SK-N-SH (cell line): ENCODE data around the gene ABCC4. TPM values are rescaled to one million over a fixed set of nuclear protein-coding genes. Genes with fewer than 3 reads are reported as not detected.

Experiments
- CTCF ChIA-PET: fragments of 300-600, 350-600 bp; formaldehyde crosslinking; extraction: SDS; loops from one replicate; lab custom pipeline; 2021; lab: Yijun Ruan, JAX
- POLR2A ChIA-PET: fragments of 350-600 bp; sonication (Branson Sonifier 250); formaldehyde crosslinking; extraction: SDS; loops from one replicate; lab custom pipeline; 2020; ENCODE audit warnings: antibody characterized with exemption, inconsistent platforms; lab: Yijun Ruan, JAX
- DNase-seq: peaks from one replicate; pipeline ENCODE4 v3.0.0; 2012
- H2AFZ ChIP-seq: fragments of 200-600 bp; sonication (generic); 2 replicates; pipeline ENCODE4 v1.8.1; 2016; ENCODE audit warnings: antibody characterized with exemption, mild to moderate bottlenecking, low read depth
- H3F3A ChIP-seq: fragments of 200-600 bp; sonication (generic); replicated peaks from 2 replicates; pipeline ENCODE3; 2016; ENCODE audit warnings: antibody characterized with exemption, mild to moderate bottlenecking; ENCODE audit not compliant: insufficient read depth
- H3K27ac ChIP-seq, 2 experiments: fragments of 200-500 bp in 1 of 2; fragments of 200-600 bp in 1 of 2; sonication (Bioruptor generic) in 1 of 2; sonication (generic), shearing (Covaris generic) in 1 of 2; 2 replicates each; pipeline versions ENCODE4 v1.5.1 to v1.6.1; 2014 to 2016; ENCODE audit warnings: low read depth in 2 of 2, inconsistent platforms in 1 of 2, low read length in 1 of 2, mild to moderate bottlenecking in 1 of 2, mixed read lengths in 1 of 2
- H3K27me3 ChIP-seq: fragments of 200-600 bp; sonication (generic), shearing (Covaris generic); 2 replicates; pipeline ENCODE4 v1.6.1; 2016; ENCODE audit warnings: mixed run types; ENCODE audit not compliant: insufficient read depth
- H3K36me3 ChIP-seq, 2 experiments: fragments of 200-500 bp in 1 of 2; fragments of 200-600 bp in 1 of 2; sonication (Bioruptor generic) in 1 of 2; sonication (generic) in 1 of 2; replicated peaks in 1 of 2; 2 replicates each; pipeline versions ENCODE3 to v1.5.1; 2014 to 2016; ENCODE audit warnings: low read length in 1 of 2, mild to moderate bottlenecking in 1 of 2; ENCODE audit not compliant: insufficient read depth in 2 of 2, control insufficient read depth in 1 of 2
- H3K4me1 ChIP-seq, 2 experiments: fragments of 200-500 bp in 1 of 2; fragments of 200-600 bp in 1 of 2; sonication (Bioruptor generic) in 1 of 2; sonication (generic), shearing (Covaris generic) in 1 of 2; 2 replicates each; pipeline versions ENCODE4 v1.5.1 to v1.6.1; 2014 to 2016; ENCODE audit warnings: low read depth in 1 of 2, low read length in 1 of 2, mixed run types in 1 of 2; ENCODE audit not compliant: insufficient read depth in 2 of 2, control insufficient read depth in 1 of 2
- H3K4me2 ChIP-seq: fragments of 200-600 bp; sonication (generic), shearing (Covaris generic); 2 replicates; pipeline ENCODE4 v1.6.1; 2017; ENCODE audit warnings: mixed run types
- H3K4me3 ChIP-seq, 2 experiments: fragments of 200-500 bp in 1 of 2; fragments of 200-600 bp in 1 of 2; sonication (Bioruptor generic) in 1 of 2; sonication (generic), shearing (Covaris generic) in 1 of 2; 2 replicates each; pipeline versions ENCODE4 v1.5.1 to v1.8.1; 2014 to 2016; ENCODE audit warnings: low read depth in 2 of 2, inconsistent platforms in 1 of 2, low read length in 1 of 2, mild to moderate bottlenecking in 1 of 2, mixed read lengths in 1 of 2, moderate library complexity in 1 of 2
- H3K79me2 ChIP-seq: fragments of 200-600 bp; sonication (generic); 2 replicates; pipeline ENCODE4 v1.8.1; 2017; ENCODE audit warnings: mild to moderate bottlenecking; ENCODE audit not compliant: insufficient read depth
- H3K9ac ChIP-seq: fragments of 200-600 bp; sonication (generic); 2 replicates; pipeline ENCODE4 v1.6.1; 2017; ENCODE audit warnings: mixed run types
- H3K9me2 ChIP-seq: fragments of 200-600 bp; sonication (generic); 2 replicates; pipeline ENCODE4 v1.6.1; 2017; ENCODE audit warnings: mixed run types
- H3K9me3 ChIP-seq: fragments of 200-600 bp; sonication (generic); 2 replicates; pipeline ENCODE4 v1.6.1; 2017; ENCODE audit warnings: mixed run types, mild to moderate bottlenecking, moderate library complexity
- H4K20me1 ChIP-seq: fragments of 200-600 bp; sonication (generic); 2 replicates; pipeline ENCODE4 v1.6.1; 2017; ENCODE audit warnings: mild to moderate bottlenecking, mixed run types; ENCODE audit not compliant: insufficient read depth
- EP300 ChIP-seq, 2 experiments: IDR thresholded peaks; 2 replicates each; pipeline versions ENCODE4 v1.4.0 to v1.6.1; 2012; ENCODE audit warnings: borderline replicate concordance in 1 of 2, low read depth in 1 of 2, low read length in 1 of 2
- FOSL2 ChIP-seq: IDR thresholded peaks from 2 replicates; pipeline ENCODE4 v1.4.0; 2012; ENCODE audit warnings: low read depth, mild to moderate bottlenecking, moderate library complexity, borderline replicate concordance
- FOXM1 ChIP-seq: IDR thresholded peaks from 2 replicates; pipeline ENCODE4 v1.4.0; 2012; ENCODE audit warnings: low read depth, mild to moderate bottlenecking
- GABPA ChIP-seq: IDR thresholded peaks from 2 replicates; pipeline ENCODE4 v1.4.0; 2012; ENCODE audit warnings: low read depth, mild to moderate bottlenecking
- IRF3 ChIP-seq: fragments of 150-350 bp; IDR thresholded peaks from 2 replicates; pipeline ENCODE4 v1.6.1; 2016; ENCODE audit warnings: mild to moderate bottlenecking, low read depth, low read length
- MEF2A ChIP-seq: IDR thresholded peaks from 2 replicates; pipeline ENCODE4 v1.4.0; 2012; ENCODE audit warnings: low read depth, borderline replicate concordance
- MXI1 ChIP-seq: IDR thresholded peaks from 2 replicates; pipeline ENCODE4 v1.6.1; 2012; ENCODE audit warnings: mild to moderate bottlenecking, low read depth, low read length, improper control_type of control experiment
- NRF1 ChIP-seq: IDR thresholded peaks from 2 replicates; pipeline ENCODE4 v1.6.1; 2012; ENCODE audit warnings: low read depth, mild to moderate bottlenecking, low read length
- RAD21 ChIP-seq: IDR thresholded peaks from 2 replicates; pipeline ENCODE4 v1.6.1; 2012; ENCODE audit warnings: mild to moderate bottlenecking, low read length
- RFX5 ChIP-seq: IDR thresholded peaks from 2 replicates; pipeline ENCODE4 v1.6.1; 2012; ENCODE audit warnings: mild to moderate bottlenecking, improper control_type of control experiment, low read length
- TCF12 ChIP-seq: IDR thresholded peaks from 2 replicates; pipeline ENCODE4 v1.4.0; 2012
- TEAD4 ChIP-seq: IDR thresholded peaks from 2 replicates; pipeline ENCODE4 v1.4.0; 2012; ENCODE audit warnings: mild to moderate bottlenecking, borderline replicate concordance; ENCODE audit not compliant: insufficient read depth
- WGBS: methylation state at CpG from one replicate; pipeline ENCODE4 v1.1.6; 2017; ENCODE audit warnings: low lambda C conversion rate; 5-methylcytosine and 5-hydroxymethylcytosine counted together
- polyA plus RNA-seq, 3 experiments: library from polyadenylated mRNA; depleted of rRNA; stranded (reverse); fragments of >200 nt; gene quantifications; 2 replicates each; pipeline ENCODE4 v1.2.3, GENCODE V29; 2012
- TF ChIP-seq, protein P1 (sequence below): IDR thresholded peaks from 2 replicates; pipeline ENCODE4 v1.4.0; 2012; ENCODE audit warnings: low read depth
- TF ChIP-seq, protein P2 (sequence below): IDR thresholded peaks from 2 replicates; pipeline ENCODE4 v1.6.1; 2012; ENCODE audit warnings: mild to moderate bottlenecking, low read depth, low read length, moderate library complexity
- TF ChIP-seq, protein P3 (sequence below): IDR thresholded peaks from 2 replicates; pipeline ENCODE4 v1.4.0; 2012; ENCODE audit warnings: low read depth, borderline replicate concordance

ABCC4 gene
- polyA plus RNA-seq, 1 of the 3 experiments (the other 2 are of a cell fraction) = 7.8 TPM

GRCh38 chr13:95235974-95236373, 65.3 kb downstream of the ABCC4 start (continued):
- no peak for TF ChIP-seq IRF3
- TF ChIP-seq, protein P1, sequence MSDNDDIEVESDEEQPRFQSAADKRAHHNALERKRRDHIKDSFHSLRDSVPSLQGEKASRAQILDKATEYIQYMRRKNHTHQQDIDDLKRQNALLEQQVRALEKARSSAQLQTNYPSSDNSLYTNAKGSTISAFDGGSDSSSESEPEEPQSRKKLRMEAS = no peak
- no peak for TF ChIP-seq NRF1
- TF ChIP-seq, protein P2, sequence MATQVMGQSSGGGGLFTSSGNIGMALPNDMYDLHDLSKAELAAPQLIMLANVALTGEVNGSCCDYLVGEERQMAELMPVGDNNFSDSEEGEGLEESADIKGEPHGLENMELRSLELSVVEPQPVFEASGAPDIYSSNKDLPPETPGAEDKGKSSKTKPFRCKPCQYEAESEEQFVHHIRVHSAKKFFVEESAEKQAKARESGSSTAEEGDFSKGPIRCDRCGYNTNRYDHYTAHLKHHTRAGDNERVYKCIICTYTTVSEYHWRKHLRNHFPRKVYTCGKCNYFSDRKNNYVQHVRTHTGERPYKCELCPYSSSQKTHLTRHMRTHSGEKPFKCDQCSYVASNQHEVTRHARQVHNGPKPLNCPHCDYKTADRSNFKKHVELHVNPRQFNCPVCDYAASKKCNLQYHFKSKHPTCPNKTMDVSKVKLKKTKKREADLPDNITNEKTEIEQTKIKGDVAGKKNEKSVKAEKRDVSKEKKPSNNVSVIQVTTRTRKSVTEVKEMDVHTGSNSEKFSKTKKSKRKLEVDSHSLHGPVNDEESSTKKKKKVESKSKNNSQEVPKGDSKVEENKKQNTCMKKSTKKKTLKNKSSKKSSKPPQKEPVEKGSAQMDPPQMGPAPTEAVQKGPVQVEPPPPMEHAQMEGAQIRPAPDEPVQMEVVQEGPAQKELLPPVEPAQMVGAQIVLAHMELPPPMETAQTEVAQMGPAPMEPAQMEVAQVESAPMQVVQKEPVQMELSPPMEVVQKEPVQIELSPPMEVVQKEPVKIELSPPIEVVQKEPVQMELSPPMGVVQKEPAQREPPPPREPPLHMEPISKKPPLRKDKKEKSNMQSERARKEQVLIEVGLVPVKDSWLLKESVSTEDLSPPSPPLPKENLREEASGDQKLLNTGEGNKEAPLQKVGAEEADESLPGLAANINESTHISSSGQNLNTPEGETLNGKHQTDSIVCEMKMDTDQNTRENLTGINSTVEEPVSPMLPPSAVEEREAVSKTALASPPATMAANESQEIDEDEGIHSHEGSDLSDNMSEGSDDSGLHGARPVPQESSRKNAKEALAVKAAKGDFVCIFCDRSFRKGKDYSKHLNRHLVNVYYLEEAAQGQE = no peak
- no peak for TF ChIP-seq RAD21
- no peak for TF ChIP-seq FOXM1

DNA sequence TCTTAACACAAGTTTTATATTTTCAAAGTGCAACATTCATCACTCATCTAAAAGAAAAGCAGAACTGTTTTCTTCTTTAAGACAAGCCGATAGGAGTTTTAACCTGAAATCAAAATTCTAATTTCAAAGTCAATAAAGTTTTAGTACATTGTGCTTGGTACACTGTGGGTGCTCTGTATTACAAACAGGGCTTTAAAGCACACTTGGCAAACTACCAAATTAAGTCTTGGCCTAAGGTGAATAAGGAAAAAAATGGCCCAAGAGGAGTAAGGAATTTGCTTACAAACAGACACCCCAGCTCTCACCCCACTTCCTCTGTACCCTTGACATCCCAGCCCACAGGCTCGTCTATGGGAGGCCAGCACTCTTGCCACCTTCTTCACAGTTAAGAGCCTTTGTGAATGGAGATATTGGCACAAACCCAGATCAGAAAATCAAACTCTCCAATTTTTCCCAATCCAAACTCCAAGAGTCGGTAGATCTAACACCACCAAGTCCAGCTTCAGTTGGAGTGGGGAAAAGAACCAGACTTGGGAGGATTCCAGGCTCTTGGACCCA, 66.0 kb downstream of the ABCC4 start:
- no peak overlapping the region for H3K4me3 ChIP-seq
- TF ChIP-seq NRF1 (no peak), EP300 (IDR thresholded peaks at IDR 0.05; ENCODE audit: borderline replicate concordance in 1 of 2, low read depth in 1 of 2, low read length in 1 of 2) (no peak), RFX5 (no peak), TCF12 (no peak), RAD21 (no peak), FOSL2 (no peak), IRF3 (no peak), MEF2A (no peak), TEAD4 (no peak), MXI1 (no peak), GABPA (no peak)
- TF ChIP-seq, protein P3, sequence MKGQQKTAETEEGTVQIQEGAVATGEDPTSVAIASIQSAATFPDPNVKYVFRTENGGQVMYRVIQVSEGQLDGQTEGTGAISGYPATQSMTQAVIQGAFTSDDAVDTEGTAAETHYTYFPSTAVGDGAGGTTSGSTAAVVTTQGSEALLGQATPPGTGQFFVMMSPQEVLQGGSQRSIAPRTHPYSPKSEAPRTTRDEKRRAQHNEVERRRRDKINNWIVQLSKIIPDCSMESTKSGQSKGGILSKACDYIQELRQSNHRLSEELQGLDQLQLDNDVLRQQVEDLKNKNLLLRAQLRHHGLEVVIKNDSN = no peak
- H4K20me1 ChIP-seq = no peaks in the 10 kb centered on the region
- no peak overlapping the region for H3K27ac ChIP-seq
- POLR2A ChIA-PET = no interaction called here
- H2AFZ ChIP-seq = no peak overlapping the region
- peaks cover 0 to 8% of the 10 kb centered on the region in 2 experiments for H3K36me3 ChIP-seq
- CTCF ChIA-PET = interaction anchor here (0.8 to 1.3 kb wide), 5 partner anchors 28 to 140 kb away, joined by 3 to 4 read pairs (median 3); partner anchors contain the start of gene ABCC4
- no peaks in the 10 kb centered on the region for H3K79me2 ChIP-seq
- H3K27me3 ChIP-seq = no peaks in the 10 kb centered on the region
- H3K9me2 ChIP-seq = no peaks in the 10 kb centered on the region
- H3K9me3 ChIP-seq = no peaks in the 10 kb centered on the region
- no peak overlapping the region for H3K9ac ChIP-seq
- no peak for DNase-seq
- no peak overlapping the region for H3K4me2 ChIP-seq
- H3K4me1 ChIP-seq = peaks cover 0 to 10% of the 10 kb centered on the region in 2 experiments; a peak in 2 of 4 replicates
- H3F3A ChIP-seq = no peaks in the 10 kb centered on the region
- WGBS = 69% methylated on average over 3 of the region's 3 CpGs
